PC-3 (cell line): ENCODE data around the gene PLEKHA5. TPM values are rescaled to one million over a fixed set of nuclear protein-coding genes. Genes with fewer than 3 reads are reported as not detected.

Experiments used
- ATAC-seq: fragments of 200-7000 bp; cut with Tn5 transposase; 2 replicates; pipeline ENCODE4 v1.9.1; 2020; ENCODE audit warnings: mild to moderate bottlenecking, moderate library complexity
- BruUV-seq: library from RNA; stranded (reverse); fragments of 400-500 nt; replicated peaks from 2 replicates; lab custom pipeline; 2021; lab: Mats Ljungman, UMichigan
- CTCF ChIA-PET: fragments of 300-600 bp; sonication (Branson Sonifier 250); formaldehyde crosslinking; loops from one replicate; lab custom pipeline; 2022; ENCODE audit warnings: antibody characterized with exemption; lab: Charles Lee
- POLR2A ChIA-PET: fragments of 300-600 bp; sonication (Branson Sonifier 250); formaldehyde crosslinking; loops from one replicate; lab custom pipeline; 2022; ENCODE audit warnings: antibody characterized with exemption; ENCODE audit not compliant: unreplicated experiment; lab: Charles Lee
- DNase-seq: peaks from one replicate; pipeline ENCODE4 v3.0.0-alpha.2; 2015
- H2AFZ ChIP-seq: fragments of 300-600 bp; sonication (generic); 2 replicates; pipeline ENCODE4 v1.6.0; 2016; ENCODE audit warnings: antibody characterized with exemption, low read length
- H3F3A ChIP-seq: fragments of 300-600 bp; sonication (generic); one replicate; pipeline ENCODE4 v1.6.0; 2017; ENCODE audit warnings: antibody characterized with exemption, low read length, control low read depth, mild to moderate bottlenecking; ENCODE audit not compliant: unreplicated experiment
- H3K27ac ChIP-seq: fragments of 300-600 bp; sonication (generic); 2 replicates; pipeline ENCODE4 v1.5.1; 2016; ENCODE audit warnings: mild to moderate bottlenecking, low read length
- H3K27me3 ChIP-seq: fragments of 300-600 bp; sonication (generic); 2 replicates; pipeline ENCODE4 v1.6.1; 2016; ENCODE audit warnings: low read length, mixed read lengths
- H3K36me3 ChIP-seq: fragments of 300-600 bp; sonication (generic); 2 replicates; pipeline ENCODE4 v1.6.1; 2016; ENCODE audit warnings: low read depth, mixed run types, low read length, mixed read lengths
- H3K4me1 ChIP-seq: fragments of 300-600 bp; sonication (generic); 2 replicates; pipeline ENCODE4 v1.5.1; 2016; ENCODE audit warnings: low read length; ENCODE audit not compliant: insufficient read depth
- H3K4me2 ChIP-seq: fragments of 300-600 bp; sonication (generic); 2 replicates; pipeline ENCODE4 v1.6.0; 2016; ENCODE audit warnings: low read length
- H3K4me3 ChIP-seq: fragments of 300-600 bp; sonication (generic); 2 replicates; pipeline ENCODE4 v1.5.1; 2016; ENCODE audit warnings: mild to moderate bottlenecking, low read length, mixed read lengths
- H3K79me2 ChIP-seq: fragments of 300-600 bp; sonication (generic); 2 replicates; pipeline ENCODE4 v1.6.1; 2017; ENCODE audit warnings: low read length, mixed read lengths
- H3K9ac ChIP-seq: fragments of 300-600 bp; sonication (generic); 2 replicates; pipeline ENCODE4 v1.6.0; 2016; ENCODE audit warnings: mild to moderate bottlenecking, low read length
- H3K9me2 ChIP-seq: fragments of 300-600 bp; sonication (generic); replicated peaks from 2 replicates; pipeline ENCODE4 v1.6.1; 2016; ENCODE audit warnings: mixed run types, low read length, mixed read lengths
- H3K9me3 ChIP-seq: fragments of 300-600 bp; sonication (generic); 2 replicates; pipeline ENCODE4 v1.6.1; 2016; ENCODE audit warnings: low read length, mixed read lengths
- H4K20me1 ChIP-seq: fragments of 300-600 bp; sonication (generic); 2 replicates; pipeline ENCODE4 v1.6.1; 2016; ENCODE audit warnings: low read length, mixed read lengths
- EZH2 ChIP-seq: fragments of 300-600 bp; sonication (generic); IDR thresholded peaks from one replicate; pipeline ENCODE4 v1.6.1; 2017; ENCODE audit warnings: antibody characterized with exemption, mild to moderate bottlenecking, low read length; ENCODE audit not compliant: unreplicated experiment
- EZH2phosphoT487 ChIP-seq: fragments of 300-600 bp; sonication (generic); IDR thresholded peaks from 2 replicates; pipeline ENCODE4 v1.6.1; 2018; ENCODE audit warnings: mild to moderate bottlenecking, antibody characterized with exemption, low read length, borderline replicate concordance
- intact Hi-C: fragments of 100-400 bp; cut with micrococcal nuclease; formaldehyde crosslinking; loops from 2 replicates; pipeline ENCODE4 v1.9.0; 2023
- total RNA-seq: library from RNA; depleted of rRNA; stranded (reverse); fragments of >200 nt; gene quantifications from 2 replicates; pipeline ENCODE4 v1.2.3, GENCODE V29; 2014
- TF ChIP-seq, protein P1 (sequence below): fragments of 300-600 bp; sonication (generic); conservative IDR thresholded peaks from 2 replicates; pipeline ENCODE4 v1.5.1; 2017; ENCODE audit warnings: antibody characterized with exemption, low read depth, mild to moderate bottlenecking, low read length

Gene PLEKHA5
- total RNA-seq, 1 experiment from 2014 or later = 16.7 TPM

DNA sequence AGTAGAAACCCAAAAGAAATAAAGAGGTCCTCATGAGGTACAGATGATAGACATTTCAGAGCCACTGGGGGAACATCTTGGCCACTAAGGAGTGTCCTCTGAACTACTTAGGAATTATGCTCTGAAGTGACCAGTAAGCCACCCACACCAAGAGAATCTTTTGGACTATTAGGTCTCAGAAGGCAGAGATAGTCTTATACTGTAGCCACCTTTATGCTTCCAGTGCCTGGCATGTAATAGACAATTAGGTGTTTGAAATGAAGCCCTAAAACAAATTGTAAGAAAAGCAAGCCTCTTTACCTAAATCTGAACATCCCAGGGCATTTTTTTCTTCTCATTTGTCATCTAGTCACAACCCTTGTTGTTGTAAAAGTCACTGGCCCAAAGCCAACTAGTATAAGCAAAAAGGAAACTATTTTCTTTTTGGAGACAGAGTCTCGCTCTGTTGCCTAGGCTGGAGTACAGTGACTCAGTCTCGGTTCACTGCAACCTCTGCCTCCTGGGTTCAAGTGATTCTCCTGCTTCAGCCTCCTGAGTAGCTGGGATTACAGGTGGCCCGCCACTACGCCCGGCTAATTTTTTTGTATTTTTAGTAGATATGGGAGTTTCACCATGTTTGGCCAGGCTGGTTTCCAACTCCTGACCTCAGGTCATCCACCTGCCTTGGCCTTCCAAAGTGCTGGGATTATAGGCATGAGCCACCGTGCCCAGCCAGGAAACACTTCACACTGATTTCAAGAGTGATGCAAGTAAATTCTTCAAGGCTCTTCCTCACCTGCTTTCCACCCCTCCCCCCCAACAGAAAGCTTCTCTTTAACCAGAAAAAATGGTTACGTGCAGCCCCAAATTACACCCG, 11.1 kb downstream of the PLEKHA5 start:
- H3K27me3 ChIP-seq = no peaks in the 10 kb centered on the region
- no peak overlapping the region for H3K9ac ChIP-seq
- intact Hi-C loops = no loop called here
- H3K79me2 ChIP-seq = peaks cover 50% of the 10 kb centered on the region
- H3K4me1 ChIP-seq = no peaks in the 10 kb centered on the region
- H2AFZ ChIP-seq = no peak overlapping the region
- CTCF ChIA-PET = no interaction called here
- DNase-seq (no peak), ATAC-seq (no peak)
- POLR2A ChIA-PET = no interaction called here
- no peaks in the 10 kb centered on the region for H3K9me2 ChIP-seq
- H3K9me3 ChIP-seq = no peaks in the 10 kb centered on the region
- no peak overlapping the region for H3K4me3 ChIP-seq
- no peaks in the 10 kb centered on the region for H4K20me1 ChIP-seq
- no peak overlapping the region for H3K27ac ChIP-seq
- TF ChIP-seq EZH2 (no peak), EZH2phosphoT487 (no peak)
- TF ChIP-seq, protein P1, sequence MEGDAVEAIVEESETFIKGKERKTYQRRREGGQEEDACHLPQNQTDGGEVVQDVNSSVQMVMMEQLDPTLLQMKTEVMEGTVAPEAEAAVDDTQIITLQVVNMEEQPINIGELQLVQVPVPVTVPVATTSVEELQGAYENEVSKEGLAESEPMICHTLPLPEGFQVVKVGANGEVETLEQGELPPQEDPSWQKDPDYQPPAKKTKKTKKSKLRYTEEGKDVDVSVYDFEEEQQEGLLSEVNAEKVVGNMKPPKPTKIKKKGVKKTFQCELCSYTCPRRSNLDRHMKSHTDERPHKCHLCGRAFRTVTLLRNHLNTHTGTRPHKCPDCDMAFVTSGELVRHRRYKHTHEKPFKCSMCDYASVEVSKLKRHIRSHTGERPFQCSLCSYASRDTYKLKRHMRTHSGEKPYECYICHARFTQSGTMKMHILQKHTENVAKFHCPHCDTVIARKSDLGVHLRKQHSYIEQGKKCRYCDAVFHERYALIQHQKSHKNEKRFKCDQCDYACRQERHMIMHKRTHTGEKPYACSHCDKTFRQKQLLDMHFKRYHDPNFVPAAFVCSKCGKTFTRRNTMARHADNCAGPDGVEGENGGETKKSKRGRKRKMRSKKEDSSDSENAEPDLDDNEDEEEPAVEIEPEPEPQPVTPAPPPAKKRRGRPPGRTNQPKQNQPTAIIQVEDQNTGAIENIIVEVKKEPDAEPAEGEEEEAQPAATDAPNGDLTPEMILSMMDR = no peak
- H3K4me2 ChIP-seq = no peak overlapping the region
- no TSS peak for BruUV-seq
- no peaks in the 10 kb centered on the region for H3F3A ChIP-seq
- peaks cover 5% of the 10 kb centered on the region; the same call in 1 of the 2 replicates for H3K36me3 ChIP-seq

DNA sequence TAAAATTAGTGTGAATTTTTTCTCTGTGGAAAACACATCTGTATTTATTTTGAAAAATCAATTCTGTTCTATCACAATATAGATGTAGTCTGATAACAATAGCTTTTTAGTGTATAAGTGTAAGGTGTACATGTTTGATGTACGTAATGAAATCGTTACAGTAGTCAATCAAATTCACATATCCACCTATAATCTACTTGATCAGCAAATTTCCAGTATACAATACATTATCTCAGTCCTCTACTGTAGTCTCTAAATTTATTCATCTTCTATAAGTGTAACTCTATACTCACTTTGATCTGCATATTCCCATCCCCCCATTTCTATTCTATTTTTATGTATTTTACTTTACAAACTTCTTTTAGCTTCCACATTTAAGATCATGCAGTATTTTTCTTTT, 13.0 kb downstream of the PLEKHA5 start:
- CTCF ChIA-PET = no interaction called here

More for the DNA sequence above, 13.0 kb downstream of the PLEKHA5 start:
- intact Hi-C loops = no loop called here
- Histone ChIP-seq H2AFZ (no peak overlapping the region), H3K4me3 (no peak overlapping the region), H4K20me1 (no peaks in the 10 kb centered on the region), H3F3A (no peaks in the 10 kb centered on the region), H3K9ac (no peak overlapping the region), H3K4me2 (no peak overlapping the region), H3K9me2 (no peaks in the 10 kb centered on the region), H3K36me3 (peaks cover 2% of the 10 kb centered on the region; the same call in 1 of the 2 replicates), H3K27ac (no peak overlapping the region), H3K79me2 (peaks cover 37% of the 10 kb centered on the region; the same call in 1 of the 2 replicates), H3K9me3 (no peaks in the 10 kb centered on the region), H3K4me1 (no peaks in the 10 kb centered on the region), H3K27me3 (no peaks in the 10 kb centered on the region)
- ATAC-seq (no peak), DNase-seq (no peak)
- POLR2A ChIA-PET = no interaction called here
- TF ChIP-seq EZH2 (no peak), EZH2phosphoT487 (no peak)
- TF ChIP-seq, protein P1 = no peak
- BruUV-seq = no TSS peak
